ENCODE measurements around the gene ZNF407. TPM values are rescaled to one million over a fixed set of nuclear protein-coding genes. Genes with fewer than 3 reads are reported as not detected.

The ZNF407 gene
- polyA plus RNA-seq, 3 donors from 2014 or later: 1.5 to 4.7 (median 1.5) TPM

DNA sequence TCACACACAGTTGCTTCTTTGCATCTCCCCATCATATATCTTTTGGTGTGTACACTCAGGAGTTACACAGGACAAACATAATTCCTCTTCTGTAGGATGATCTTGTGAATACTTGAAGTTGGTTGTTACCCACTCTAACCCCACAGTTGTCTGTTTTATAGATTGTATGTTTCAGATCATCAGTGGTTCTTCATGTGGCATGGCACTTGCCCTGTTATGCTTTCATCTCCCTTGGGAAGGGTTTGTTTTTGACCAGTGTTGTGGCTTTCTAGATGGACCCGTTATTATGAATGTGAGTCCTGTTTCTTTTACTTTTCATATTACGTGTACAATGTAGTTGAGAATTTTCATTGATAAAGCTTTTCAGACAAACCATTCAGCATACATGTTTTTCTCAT lies 82.0 kb downstream of the ZNF407 start:
- peaks cover 16 to 37% (median 37%) of the 10 kb centered on the region in 3 donors for H3K36me3 Mint-ChIP-seq
- H3K27ac Mint-ChIP-seq: no peak overlapping the region
- H3K27me3 Mint-ChIP-seq (ENCODE audit: low read depth in 3 of 3): peaks cover 0 to 1% (median 0%) of the 10 kb centered on the region in 3 donors
- DNase-seq: no peak
- peaks cover 9 to 29% of the 10 kb centered on the region in 2 donors for H3K4me1 Mint-ChIP-seq
- no peak overlapping the region for H3K4me3 Mint-ChIP-seq
- H3K9me3 Mint-ChIP-seq: peaks cover 0 to 3% (median 0%) of the 10 kb centered on the region in 6 donors

DNA sequence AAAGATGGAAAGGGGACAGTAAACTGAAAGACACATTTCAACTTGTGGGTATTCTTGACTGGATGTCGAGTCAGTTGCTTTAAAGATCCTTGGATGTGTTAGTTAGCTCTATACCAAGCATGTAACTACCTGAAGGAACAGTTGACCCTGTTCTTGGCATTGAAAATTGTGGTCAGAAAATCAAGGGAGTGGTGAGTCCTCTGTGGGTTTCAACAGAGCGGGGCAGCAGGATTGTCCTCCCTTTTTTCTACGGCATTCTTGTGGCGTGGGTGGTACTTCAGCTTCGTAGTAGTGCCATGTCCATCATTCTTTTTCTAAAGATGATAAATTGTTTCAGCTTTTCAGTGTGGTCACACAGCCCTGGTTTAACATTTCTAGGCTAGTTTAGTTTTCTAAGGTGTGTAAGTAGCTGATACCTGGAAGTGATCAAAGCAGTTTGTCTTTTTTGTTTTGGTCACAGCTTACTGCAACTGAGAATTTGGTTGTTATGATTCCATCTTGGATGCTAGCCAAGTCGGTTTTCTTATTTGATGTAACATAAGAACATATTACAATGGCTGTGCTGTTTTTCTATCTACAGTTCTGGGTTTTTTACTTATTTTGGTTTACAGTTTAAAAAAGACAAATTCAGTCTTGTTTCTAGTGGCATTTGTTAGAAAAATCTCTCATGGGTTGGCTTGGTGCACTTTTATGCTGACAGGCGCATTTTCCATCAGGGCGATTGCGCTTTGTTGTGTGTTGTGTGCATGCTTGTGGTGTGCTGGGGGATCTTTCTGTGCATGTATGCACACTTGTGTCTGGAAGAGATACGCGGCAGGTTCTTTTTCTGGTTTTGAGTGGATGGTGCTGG lies 84.7 kb downstream of the ZNF407 start:
- H3K27me3 Mint-ChIP-seq (ENCODE audit: low read depth in 3 of 3): no peaks in the 10 kb centered on the region
- H3K4me1 Mint-ChIP-seq: peaks cover 9 to 29% of the 10 kb centered on the region in 2 donors
- H3K27ac Mint-ChIP-seq: no peak overlapping the region
- H3K36me3 Mint-ChIP-seq: peaks cover 28 to 41% (median 39%) of the 10 kb centered on the region in 3 donors
- H3K9me3 Mint-ChIP-seq: peaks cover 0 to 3% (median 0%) of the 10 kb centered on the region in 6 donors
- DNase-seq: no peak
- H3K4me3 Mint-ChIP-seq: no peak overlapping the region

DNA sequence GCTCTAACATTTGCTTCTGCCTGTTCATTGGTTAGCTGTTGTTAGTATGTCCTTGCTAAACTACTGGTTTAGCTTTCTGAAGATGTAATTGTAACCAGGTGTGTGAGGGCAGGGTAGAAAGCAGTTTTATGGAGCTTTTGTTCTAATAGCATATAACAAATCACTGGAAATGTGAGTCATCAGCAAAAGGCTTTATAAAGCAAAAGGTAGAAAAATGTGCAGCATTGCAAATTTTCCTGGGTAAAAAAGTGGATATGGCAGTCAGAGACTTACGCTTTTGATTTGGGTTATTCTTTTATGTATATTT lies 85.3 kb downstream of the ZNF407 start:
- no peaks in the 10 kb centered on the region for H3K27me3 Mint-ChIP-seq (ENCODE audit: low read depth in 3 of 3)
- H3K27ac Mint-ChIP-seq: no peak overlapping the region
- DNase-seq: no peak
- H3K4me1 Mint-ChIP-seq: peaks cover 9 to 29% of the 10 kb centered on the region in 2 donors
- H3K36me3 Mint-ChIP-seq: peaks cover 24 to 35% (median 34%) of the 10 kb centered on the region in 3 donors
- H3K4me3 Mint-ChIP-seq: no peak overlapping the region
- no peaks in the 10 kb centered on the region for H3K9me3 Mint-ChIP-seq

DNA sequence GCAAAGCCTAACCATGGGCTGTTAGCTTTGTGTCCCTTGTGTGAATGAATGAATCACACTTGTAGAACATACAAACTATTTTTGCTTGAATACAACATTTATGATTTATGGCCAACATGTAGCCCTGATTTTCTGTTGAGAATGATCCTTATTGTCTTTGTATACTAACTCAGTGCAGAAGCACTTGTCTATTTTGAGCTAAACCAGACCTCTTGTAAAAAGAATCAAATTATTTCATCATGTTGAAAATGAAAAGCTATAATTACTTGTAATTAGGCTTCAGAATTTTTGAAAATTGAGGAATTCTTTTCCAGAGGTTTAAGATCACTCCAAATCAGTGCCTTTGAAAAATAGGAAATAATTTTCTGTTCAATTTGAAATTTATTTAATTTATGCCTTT lies 85.9 kb downstream of the ZNF407 start:
- H3K36me3 Mint-ChIP-seq: peaks cover 19 to 33% (median 28%) of the 10 kb centered on the region in 3 donors
- H3K9me3 Mint-ChIP-seq: no peaks in the 10 kb centered on the region
- no peaks in the 10 kb centered on the region for H3K27me3 Mint-ChIP-seq (ENCODE audit: low read depth in 3 of 3)
- H3K4me1 Mint-ChIP-seq: peaks cover 8 to 23% of the 10 kb centered on the region in 2 donors
- no peak for DNase-seq
- no peak overlapping the region for H3K27ac Mint-ChIP-seq
- H3K4me3 Mint-ChIP-seq: no peak overlapping the region

DNA sequence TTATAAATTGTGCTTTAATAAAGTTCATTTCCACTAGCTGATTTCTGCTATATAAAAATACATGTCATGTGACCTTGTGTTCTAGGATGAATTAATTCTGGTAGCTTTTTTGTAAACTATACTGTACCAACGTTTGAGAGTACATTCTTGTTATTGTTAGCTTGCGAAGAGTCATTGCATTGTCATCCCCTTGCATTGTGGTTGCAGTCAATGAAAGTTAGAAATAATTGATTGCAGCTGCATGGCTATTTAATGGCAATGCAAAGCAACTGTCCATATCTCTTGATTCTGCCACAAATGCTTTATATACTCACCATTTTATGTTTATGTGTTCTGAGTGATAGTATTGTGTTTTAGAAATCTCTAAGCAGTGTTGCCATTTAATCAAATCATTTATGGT lies 91.6 kb downstream of the ZNF407 start:
- H3K36me3 Mint-ChIP-seq: peaks cover 14 to 19% (median 15%) of the 10 kb centered on the region in 3 donors
- H3K27ac Mint-ChIP-seq: no peak overlapping the region
- DNase-seq: no peak
- no peak overlapping the region for H3K4me3 Mint-ChIP-seq
- no peaks in the 10 kb centered on the region for H3K9me3 Mint-ChIP-seq
- H3K4me1 Mint-ChIP-seq: peaks cover 10 to 17% of the 10 kb centered on the region in 2 donors
- H3K27me3 Mint-ChIP-seq (ENCODE audit: low read depth in 3 of 3): peaks cover 0 to 1% (median 0%) of the 10 kb centered on the region in 3 donors

DNA sequence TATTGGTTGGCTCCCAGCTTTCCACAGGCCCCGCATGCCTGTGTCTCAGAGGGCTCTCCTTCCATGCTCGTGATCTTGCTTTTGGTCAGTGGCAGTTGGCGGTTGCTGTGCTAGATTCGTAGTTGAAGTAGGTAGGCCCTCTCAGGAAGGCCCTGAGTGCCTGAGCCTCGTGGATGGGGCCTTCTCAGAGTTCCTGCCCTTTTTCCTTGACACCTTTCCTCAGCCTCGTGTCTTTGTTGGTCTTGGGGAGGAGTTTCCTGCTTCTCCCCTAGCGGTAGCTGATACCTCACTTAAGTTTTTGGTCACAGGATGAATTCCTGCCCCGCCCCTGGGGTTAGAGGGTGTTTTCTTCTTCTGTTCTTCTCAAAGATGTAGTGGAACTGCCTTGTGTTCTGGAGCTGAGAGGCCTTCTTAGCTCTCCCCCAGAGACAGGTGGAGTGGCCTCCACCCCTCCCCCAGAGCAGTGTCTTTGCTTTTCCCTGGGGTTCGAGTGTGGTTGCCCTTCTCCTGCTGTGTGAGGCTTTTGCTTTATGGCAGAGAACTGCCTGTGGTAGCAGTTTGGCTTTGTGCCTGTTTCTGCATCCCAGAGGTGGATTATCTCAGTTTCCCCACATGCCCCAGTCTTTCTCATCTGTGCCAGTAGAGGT lies 94.8 kb downstream of the ZNF407 start:
- Mint-ChIP-seq H3K4me1 (peaks cover 10 to 27% of the 10 kb centered on the region in 2 donors), H3K9me3 (no peaks in the 10 kb centered on the region), H3K27ac (no peak overlapping the region), H3K27me3 (ENCODE audit: low read depth in 3 of 3) (peaks cover 0 to 1% (median 0%) of the 10 kb centered on the region in 3 donors), H3K4me3 (no peak overlapping the region), H3K36me3 (peaks cover 0 to 5% (median 4%) of the 10 kb centered on the region in 3 donors)
- no peak for DNase-seq

DNA sequence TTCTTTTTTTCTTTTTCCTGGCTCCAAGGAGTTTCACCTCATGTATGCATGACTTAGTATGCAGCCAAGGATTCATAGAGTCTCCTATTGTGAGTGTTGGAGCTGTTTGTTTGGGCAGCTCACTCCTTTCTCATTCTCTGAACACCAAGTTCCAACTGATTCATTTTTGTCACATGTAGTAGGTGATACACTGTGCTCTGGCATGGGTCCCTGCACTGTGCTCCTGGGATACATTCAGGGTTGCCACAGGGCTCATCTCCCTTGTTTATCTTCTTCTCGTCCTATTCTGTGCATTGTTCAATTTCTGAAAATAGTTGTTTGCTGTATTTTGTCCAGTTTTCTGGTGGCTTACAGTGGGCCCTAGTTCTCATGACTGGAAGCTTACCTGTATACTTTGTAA lies 96.8 kb downstream of the ZNF407 start:
- H3K36me3 Mint-ChIP-seq: peaks cover 0 to 4% (median 0%) of the 10 kb centered on the region in 3 donors
- H3K27ac Mint-ChIP-seq: no peak overlapping the region
- DNase-seq: no peak
- H3K27me3 Mint-ChIP-seq (ENCODE audit: low read depth in 3 of 3): peaks cover 0 to 1% (median 0%) of the 10 kb centered on the region in 3 donors
- peaks cover 10 to 27% of the 10 kb centered on the region in 2 donors for H3K4me1 Mint-ChIP-seq
- no peak overlapping the region for H3K4me3 Mint-ChIP-seq
- H3K9me3 Mint-ChIP-seq: no peaks in the 10 kb centered on the region

DNA sequence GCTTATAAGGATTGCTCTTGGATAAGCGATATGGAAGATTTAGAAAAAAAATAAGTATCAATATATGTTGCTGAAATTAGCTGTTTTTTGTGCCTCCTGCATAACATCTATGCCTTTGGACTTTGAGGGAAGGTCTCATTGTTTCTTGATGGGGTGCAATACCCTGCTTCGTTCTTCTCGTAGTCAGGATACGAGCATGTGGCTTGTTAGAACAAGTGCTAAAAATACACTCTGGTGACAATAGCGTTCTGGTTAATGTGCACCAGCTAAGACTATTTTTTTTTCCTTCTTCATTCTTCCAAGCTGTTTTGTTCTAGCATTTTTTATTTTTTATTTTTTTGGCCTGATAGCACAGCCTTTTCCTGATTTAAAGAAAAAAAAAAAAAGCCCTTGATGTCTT lies 97.5 kb downstream of the ZNF407 start:
- no peaks in the 10 kb centered on the region for H3K9me3 Mint-ChIP-seq
- no peak overlapping the region for H3K27ac Mint-ChIP-seq
- no peaks in the 10 kb centered on the region for H3K27me3 Mint-ChIP-seq (ENCODE audit: low read depth in 3 of 3)
- H3K36me3 Mint-ChIP-seq: peaks cover 0 to 4% (median 0%) of the 10 kb centered on the region in 3 donors
- no peak for DNase-seq
- no peak overlapping the region for H3K4me3 Mint-ChIP-seq
- peaks cover 10 to 27% of the 10 kb centered on the region in 2 donors for H3K4me1 Mint-ChIP-seq

DNA sequence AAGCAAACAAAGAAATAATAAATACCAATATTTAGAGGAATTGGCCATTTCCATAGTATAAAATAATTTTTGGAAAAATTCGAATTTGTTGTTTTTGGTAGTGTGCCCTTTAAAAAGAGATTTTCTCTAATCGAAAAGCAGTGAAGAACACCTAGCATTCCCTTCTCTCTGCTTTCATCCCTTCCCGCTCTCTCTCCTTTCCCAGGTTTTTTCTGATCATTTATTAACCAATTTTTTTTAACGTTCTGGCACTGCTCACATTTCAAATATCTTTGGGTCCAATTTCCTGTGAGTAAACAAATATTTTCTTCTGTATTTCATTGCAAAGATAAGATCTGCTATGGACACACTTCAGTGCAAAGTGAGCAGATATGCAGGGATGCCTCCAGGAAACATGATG lies 101.2 kb downstream of the ZNF407 start:
- peaks cover 0 to 5% (median 0%) of the 10 kb centered on the region in 3 donors for H3K36me3 Mint-ChIP-seq
- peaks cover 0 to 11% of the 10 kb centered on the region in 2 donors for H3K4me1 Mint-ChIP-seq
- no peak overlapping the region for H3K4me3 Mint-ChIP-seq
- no peaks in the 10 kb centered on the region for H3K9me3 Mint-ChIP-seq
- no peak overlapping the region for H3K27ac Mint-ChIP-seq
- no peak for DNase-seq
- no peaks in the 10 kb centered on the region for H3K27me3 Mint-ChIP-seq (ENCODE audit: low read depth in 3 of 3)

DNA sequence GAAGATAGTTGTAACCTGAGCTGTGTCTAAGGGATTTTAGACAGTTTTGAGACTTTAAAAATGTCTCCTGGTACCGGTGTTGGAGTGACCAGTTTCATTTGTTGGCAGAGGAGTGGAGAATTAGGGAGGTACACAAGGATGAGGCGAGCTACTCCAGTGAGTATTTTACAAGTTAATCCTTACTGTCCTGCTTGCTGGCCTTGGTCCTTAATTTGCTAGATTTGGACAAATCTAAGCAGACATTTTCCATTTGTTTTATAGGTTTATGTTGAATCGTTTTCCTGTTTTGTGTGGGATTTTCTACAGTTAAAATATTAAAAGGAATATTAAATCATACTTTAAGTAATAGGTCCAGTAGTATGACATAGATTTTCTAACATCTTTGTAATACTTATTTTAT lies 101.8 kb downstream of the ZNF407 start:
- H3K27me3 Mint-ChIP-seq (ENCODE audit: low read depth in 3 of 3): no peaks in the 10 kb centered on the region
- peaks cover 0 to 16% of the 10 kb centered on the region in 2 donors for H3K4me1 Mint-ChIP-seq
- H3K9me3 Mint-ChIP-seq: no peaks in the 10 kb centered on the region
- H3K36me3 Mint-ChIP-seq: peaks cover 0 to 7% (median 0%) of the 10 kb centered on the region in 3 donors
- DNase-seq: no peak
- no peak overlapping the region for H3K27ac Mint-ChIP-seq
- H3K4me3 Mint-ChIP-seq: no peak overlapping the region

DNA sequence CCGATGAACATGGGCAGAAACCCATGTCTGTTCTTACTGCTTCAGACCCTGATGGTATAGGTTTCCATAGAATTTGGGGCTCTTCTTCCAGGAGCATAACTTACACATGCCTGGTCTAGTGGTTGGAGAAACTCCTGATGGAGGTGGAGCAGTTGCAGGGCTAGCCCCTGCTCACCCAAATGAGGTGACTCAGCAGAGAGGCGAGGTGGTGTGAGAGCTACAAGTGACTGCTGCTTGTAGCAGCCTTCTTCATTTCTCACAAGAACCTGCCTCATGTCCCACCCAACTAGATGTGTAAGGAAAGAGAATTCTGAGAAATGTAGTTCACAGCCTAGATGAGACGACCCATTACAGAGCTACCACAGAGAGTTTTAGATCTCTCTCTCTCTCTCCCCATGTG lies 105.3 kb downstream of the ZNF407 start:
- no peak for DNase-seq
- no peaks in the 10 kb centered on the region for H3K9me3 Mint-ChIP-seq
- H3K27ac Mint-ChIP-seq: no peak overlapping the region
- peaks cover 0 to 6% of the 10 kb centered on the region in 2 donors for H3K4me1 Mint-ChIP-seq
- no peaks in the 10 kb centered on the region for H3K27me3 Mint-ChIP-seq (ENCODE audit: low read depth in 3 of 3)
- peaks cover 0 to 5% (median 4%) of the 10 kb centered on the region in 3 donors for H3K36me3 Mint-ChIP-seq
- no peak overlapping the region for H3K4me3 Mint-ChIP-seq

DNA sequence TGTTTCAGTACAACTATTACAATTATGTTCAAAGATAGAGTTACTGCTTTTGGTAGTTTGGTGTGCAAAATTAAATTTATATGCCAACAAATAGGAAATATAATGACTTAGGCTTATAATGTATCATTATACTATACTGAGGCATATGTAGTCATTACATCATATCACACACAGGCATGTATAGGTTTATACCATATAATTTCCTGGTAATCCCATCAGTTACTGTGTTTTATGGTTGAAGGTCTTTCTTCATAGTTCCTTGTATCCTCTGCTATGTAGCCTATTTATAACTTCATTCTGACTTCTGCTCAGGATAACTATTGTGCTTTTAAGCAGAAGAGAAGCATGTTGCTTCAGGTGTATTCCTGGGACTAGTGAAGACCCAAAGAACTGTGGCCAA lies 110.5 kb downstream of the ZNF407 start:
- Mint-ChIP-seq H3K36me3 (peaks cover 0 to 8% (median 4%) of the 10 kb centered on the region in 3 donors), H3K27ac (no peak overlapping the region), H3K4me1 (peaks cover 2 to 6% of the 10 kb centered on the region in 2 donors), H3K4me3 (no peak overlapping the region), H3K9me3 (no peaks in the 10 kb centered on the region), H3K27me3 (ENCODE audit: low read depth in 3 of 3) (no peaks in the 10 kb centered on the region)
- no peak for DNase-seq

DNA sequence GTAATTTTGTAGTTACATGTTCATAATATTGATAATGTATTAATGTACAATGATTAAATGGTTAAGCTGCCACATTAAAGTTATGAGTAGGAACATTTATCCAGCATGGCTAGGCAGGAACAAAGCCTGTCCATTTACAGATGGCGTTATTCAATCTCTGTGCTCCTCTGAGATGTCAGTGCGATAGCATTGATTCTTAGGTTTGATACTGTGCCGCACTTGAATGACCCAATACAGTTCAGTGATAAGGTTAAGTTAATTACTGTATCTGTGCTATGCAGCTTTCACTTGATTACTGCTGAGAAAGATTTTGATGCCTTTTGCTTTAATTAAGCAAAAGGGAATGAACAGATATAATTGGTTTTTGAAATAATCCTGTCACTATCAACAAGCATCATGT lies 111.8 kb downstream of the ZNF407 start:
- Mint-ChIP-seq H3K4me1 (peaks cover 0 to 2% of the 10 kb centered on the region in 2 donors), H3K4me3 (no peak overlapping the region), H3K9me3 (no peaks in the 10 kb centered on the region), H3K27ac (no peak overlapping the region), H3K36me3 (peaks cover 0 to 4% (median 2%) of the 10 kb centered on the region in 3 donors), H3K27me3 (ENCODE audit: low read depth in 3 of 3) (no peaks in the 10 kb centered on the region)
- DNase-seq: no peak

DNA sequence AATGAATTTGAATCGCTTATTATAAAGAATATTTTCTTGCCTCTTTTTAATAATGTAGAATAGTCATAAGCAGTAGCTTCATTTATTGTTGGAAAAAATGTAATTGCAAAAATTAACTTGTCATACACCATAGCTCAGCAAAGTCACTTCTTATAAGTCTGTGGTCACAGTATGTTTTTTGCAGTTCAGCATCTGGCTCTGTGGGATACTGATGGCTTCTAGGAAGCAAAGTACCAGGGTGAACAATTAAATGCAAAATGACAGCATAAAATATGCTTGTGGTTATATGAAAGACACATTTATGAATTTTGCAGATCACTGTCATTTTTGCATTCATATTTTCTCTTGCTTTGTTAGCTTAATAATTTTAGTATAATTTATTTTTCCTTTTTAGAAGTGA lies 116.5 kb downstream of the ZNF407 start:
- H3K4me3 Mint-ChIP-seq: no peak overlapping the region
- peaks cover 0 to 2% (median 0%) of the 10 kb centered on the region in 6 donors for H3K9me3 Mint-ChIP-seq
- H3K4me1 Mint-ChIP-seq: peaks cover 0 to 2% of the 10 kb centered on the region in 2 donors
- no peak overlapping the region for H3K27ac Mint-ChIP-seq
- H3K36me3 Mint-ChIP-seq: no peaks in the 10 kb centered on the region
- no peak for DNase-seq
- H3K27me3 Mint-ChIP-seq (ENCODE audit: low read depth in 3 of 3): no peaks in the 10 kb centered on the region
